Fibroblast of villous mesenchyme (primary cell): ENCODE results near the gene PTGIR. TPM values are rescaled to one million over a fixed set of nuclear protein-coding genes. Genes with fewer than 3 reads are reported as not detected.

Experiments used
- DNase-seq: peaks from one replicate; pipeline ENCODE4 v3.0.0-alpha.2; 2010; ENCODE audit warnings: low read depth
- H3K4me3 ChIP-seq: 2 replicates; pipeline ENCODE4 v1.5.1; 2011; ENCODE audit warnings: low read depth, mild to moderate bottlenecking, low read length
- total RNA-seq: library from RNA; depleted of rRNA; stranded (reverse); fragments of >200 nt; gene quantifications from 2 replicates; pipeline ENCODE4 v1.2.3, GENCODE V29; 2012
- TF ChIP-seq, protein P1 (sequence below): IDR thresholded peaks from 2 replicates; pipeline ENCODE4 v1.5.1; 2012; ENCODE audit warnings: low read depth, mild to moderate bottlenecking, low read length; ENCODE audit not compliant: insufficient read depth

Gene PTGIR, protein sequence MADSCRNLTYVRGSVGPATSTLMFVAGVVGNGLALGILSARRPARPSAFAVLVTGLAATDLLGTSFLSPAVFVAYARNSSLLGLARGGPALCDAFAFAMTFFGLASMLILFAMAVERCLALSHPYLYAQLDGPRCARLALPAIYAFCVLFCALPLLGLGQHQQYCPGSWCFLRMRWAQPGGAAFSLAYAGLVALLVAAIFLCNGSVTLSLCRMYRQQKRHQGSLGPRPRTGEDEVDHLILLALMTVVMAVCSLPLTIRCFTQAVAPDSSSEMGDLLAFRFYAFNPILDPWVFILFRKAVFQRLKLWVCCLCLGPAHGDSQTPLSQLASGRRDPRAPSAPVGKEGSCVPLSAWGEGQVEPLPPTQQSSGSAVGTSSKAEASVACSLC
- 3.5 and 5.5 TPM in 2 replicates for total RNA-seq

DNA sequence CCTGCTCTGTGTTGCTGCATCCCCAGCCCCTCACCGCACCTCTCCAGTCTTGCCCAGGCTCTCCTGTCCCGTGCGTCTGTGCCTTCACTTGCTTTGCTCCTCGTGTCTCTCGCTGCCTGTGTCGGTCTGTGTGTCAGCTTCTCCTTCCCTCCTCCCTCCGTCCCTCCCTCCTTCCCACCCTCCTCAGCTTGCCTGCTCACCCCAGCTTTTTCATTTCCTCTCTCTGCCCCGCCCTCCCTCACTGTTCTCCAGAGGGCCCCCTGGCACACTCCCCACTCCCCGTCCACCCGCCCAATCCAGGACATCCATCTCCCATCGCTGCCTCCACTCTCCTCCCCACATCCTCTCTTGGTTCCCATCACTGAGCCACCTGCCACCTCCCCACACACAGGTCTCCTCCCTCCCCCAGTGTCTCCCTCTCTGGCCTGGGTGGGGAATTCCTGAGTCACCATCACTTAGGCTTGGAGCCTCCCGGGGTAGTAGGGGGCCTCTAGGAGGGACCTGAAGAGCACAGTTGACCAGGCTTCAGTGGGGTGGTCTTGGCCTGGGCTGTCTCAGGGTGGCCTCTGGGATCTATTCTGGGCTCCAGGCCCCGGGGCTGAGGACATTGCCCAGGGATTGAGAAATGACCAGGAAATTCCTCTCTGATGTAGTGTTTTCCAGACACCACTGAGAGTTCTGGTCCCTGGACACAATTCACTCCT, at the start of gene PTGIR:
Gene PTGIR, minus strand, starts transcription at position 132 of the 704 bp plus-strand sequence. CDS start 864 bp downstream, outside the sequence.
- H3K4me3 ChIP-seq = peak within 1 kb of the TSS; percentile 40
- peak; percentile 72 for DNase-seq
- TF ChIP-seq, protein P1, sequence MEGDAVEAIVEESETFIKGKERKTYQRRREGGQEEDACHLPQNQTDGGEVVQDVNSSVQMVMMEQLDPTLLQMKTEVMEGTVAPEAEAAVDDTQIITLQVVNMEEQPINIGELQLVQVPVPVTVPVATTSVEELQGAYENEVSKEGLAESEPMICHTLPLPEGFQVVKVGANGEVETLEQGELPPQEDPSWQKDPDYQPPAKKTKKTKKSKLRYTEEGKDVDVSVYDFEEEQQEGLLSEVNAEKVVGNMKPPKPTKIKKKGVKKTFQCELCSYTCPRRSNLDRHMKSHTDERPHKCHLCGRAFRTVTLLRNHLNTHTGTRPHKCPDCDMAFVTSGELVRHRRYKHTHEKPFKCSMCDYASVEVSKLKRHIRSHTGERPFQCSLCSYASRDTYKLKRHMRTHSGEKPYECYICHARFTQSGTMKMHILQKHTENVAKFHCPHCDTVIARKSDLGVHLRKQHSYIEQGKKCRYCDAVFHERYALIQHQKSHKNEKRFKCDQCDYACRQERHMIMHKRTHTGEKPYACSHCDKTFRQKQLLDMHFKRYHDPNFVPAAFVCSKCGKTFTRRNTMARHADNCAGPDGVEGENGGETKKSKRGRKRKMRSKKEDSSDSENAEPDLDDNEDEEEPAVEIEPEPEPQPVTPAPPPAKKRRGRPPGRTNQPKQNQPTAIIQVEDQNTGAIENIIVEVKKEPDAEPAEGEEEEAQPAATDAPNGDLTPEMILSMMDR = peak; percentile 9

DNA sequence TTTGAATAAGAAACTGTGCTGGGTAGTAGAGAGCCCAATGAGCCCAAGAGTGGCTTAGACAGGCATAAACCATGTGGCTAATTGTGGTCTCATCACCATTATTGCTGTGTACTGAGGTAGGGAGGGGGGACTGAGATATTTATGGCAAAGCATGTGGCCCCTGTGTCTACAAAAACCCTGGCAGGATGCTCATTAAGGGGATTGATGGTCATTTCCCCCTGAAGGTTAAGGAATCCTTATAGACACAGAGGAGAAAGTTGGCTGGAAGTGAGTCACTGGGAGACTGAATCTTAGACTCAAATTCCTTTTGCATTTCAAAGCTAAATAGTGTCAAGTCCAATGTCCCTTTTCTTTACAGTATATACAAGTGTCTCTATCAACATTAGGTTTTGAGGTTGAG, 45.9 kb upstream of the PTGIR start:
- no peak for DNase-seq
- TF ChIP-seq, protein P1 = no peak
- H3K4me3 ChIP-seq = no peak overlapping the region

DNA sequence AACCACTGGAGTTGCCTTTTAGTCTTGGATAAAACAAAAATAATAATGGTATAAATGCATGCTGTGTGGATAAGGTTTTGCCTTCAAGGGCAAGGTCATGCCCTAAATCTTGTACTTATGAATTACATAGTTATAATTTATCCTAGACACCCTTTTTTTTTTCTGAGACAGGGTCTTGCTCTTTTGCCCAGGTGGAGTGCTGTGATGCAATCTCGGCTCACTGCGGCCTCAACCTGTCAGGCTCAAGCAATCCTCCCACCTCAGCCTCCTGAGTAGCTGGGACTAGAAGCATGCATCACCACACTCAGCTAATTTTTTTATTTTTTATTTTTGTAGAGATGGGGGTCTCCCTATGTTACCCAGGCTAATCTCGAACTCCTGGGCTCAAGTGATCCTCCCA, 43.8 kb upstream of the PTGIR start:
- H3K4me3 ChIP-seq = no peak overlapping the region
- TF ChIP-seq, protein P1 = no peak
- DNase-seq = no peak

DNA sequence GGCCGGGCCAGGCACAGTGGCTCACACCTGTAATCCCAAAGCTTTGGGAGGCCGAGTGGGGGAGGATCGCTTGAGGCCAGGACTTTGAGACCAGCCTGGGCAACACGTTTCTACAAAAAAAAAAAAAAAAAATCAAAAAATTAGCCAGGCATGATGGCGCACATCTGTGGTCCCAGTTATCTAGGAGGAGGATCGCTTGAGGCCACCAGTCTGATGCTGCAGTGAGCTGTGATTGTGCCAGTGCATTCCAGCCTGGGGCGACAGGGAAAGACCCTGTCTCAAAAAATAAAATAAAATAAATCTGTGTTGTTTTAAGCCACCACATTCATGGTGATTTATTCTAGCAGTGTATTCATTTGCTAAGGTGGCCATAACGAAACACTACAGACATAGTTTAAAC, 40.2 kb upstream of the PTGIR start:
- TF ChIP-seq, protein P1 = no peak
- H3K4me3 ChIP-seq = no peak overlapping the region
- no peak for DNase-seq

DNA sequence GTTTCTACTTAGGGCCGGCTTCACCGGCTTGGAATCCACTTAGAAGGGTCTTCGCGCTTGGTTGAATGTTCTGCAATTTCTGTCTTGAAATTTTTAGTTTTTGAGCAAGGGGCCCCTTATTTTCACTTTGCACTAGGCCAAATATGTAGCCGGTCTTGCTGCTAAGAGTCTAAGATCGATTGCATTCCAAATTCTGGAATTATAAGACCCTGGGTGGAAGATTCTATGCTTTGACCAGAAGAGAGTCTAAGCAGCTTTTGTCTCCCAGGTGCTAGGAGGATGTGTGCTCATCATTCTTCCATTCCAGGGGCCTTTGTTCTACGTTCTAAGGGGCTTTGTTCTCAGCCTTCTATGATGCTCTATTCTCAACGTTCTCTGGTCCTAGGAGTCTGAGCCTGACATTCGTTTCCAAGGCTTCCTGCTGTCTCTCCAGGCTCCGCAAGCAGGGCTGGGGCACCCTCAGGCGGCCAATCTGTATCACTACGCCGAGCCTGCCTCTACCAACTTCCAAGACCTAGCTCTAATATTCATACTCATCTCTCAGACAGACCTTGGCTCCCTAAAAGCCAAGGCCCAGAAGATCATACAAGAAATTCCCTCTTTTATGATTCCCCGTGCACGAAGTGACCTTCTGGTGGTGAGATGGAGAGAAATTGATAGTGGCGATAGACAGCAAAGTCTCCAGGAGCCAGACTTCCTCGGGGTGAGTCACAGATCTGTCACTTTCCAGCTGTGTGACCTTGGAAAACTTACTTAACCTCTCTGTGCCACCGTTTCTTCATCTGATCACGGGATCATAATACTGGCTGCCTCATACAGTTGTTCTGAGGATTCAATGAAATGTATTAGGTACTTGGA, 37.1 kb upstream of the PTGIR start:
- peak; percentile 91 for DNase-seq

More for the DNA sequence above, 37.1 kb upstream of the PTGIR start:
- TF ChIP-seq, protein P1 = peak; percentile 97
- peak overlapping the region; percentile 56 for H3K4me3 ChIP-seq
